Keratinocyte (primary cell): ENCODE results near the gene PAN3. TPM values are rescaled to one million over a fixed set of nuclear protein-coding genes. Genes with fewer than 3 reads are reported as not detected.

Source experiments
- DNase-seq: peaks from one replicate; pipeline ENCODE4 v3.0.0-alpha.2; 2011; ENCODE audit warnings: low read depth, missing footprints, low spot score
- FAIRE-seq: peaks from 2 replicates; lab custom pipeline; 2011; peaks lifted over from hg19 to GRCh38; lab: Jason Lieb, UNC
- H2AFZ ChIP-seq: 2 replicates; pipeline ENCODE4 v1.6.0; 2012; ENCODE audit warnings: low read length, control low read depth, inconsistent platforms; ENCODE audit not compliant: control insufficient read depth
- H3K27ac ChIP-seq: 2 replicates; pipeline ENCODE4 v1.5.1; 2011; ENCODE audit warnings: low read length; ENCODE audit not compliant: control insufficient read depth, insufficient read depth
- H3K27me3 ChIP-seq: 3 replicates; pipeline ENCODE4 v1.6.0; 2011; ENCODE audit warnings: low read length; ENCODE audit not compliant: control insufficient read depth, insufficient read depth; ENCODE audit errors: extremely low read depth
- H3K36me3 ChIP-seq, 2 experiments: 2 replicates in 1 of 2; 3 replicates in 1 of 2; pipeline ENCODE4 v1.5.1; 2011; ENCODE audit warnings: low read length in 2 of 2, mild to moderate bottlenecking in 1 of 2; ENCODE audit not compliant: control insufficient read depth in 2 of 2, insufficient read depth in 2 of 2; ENCODE audit errors: extremely low read depth in 1 of 2
- H3K4me1 ChIP-seq: 3 replicates; pipeline ENCODE4 v1.5.1; 2011; ENCODE audit warnings: low read length; ENCODE audit not compliant: control insufficient read depth, insufficient read depth; ENCODE audit errors: extremely low read depth
- H3K4me2 ChIP-seq: 3 replicates; pipeline ENCODE4 v1.6.0; 2011; ENCODE audit warnings: low read depth, low read length; ENCODE audit not compliant: control insufficient read depth, insufficient read depth; ENCODE audit errors: extremely low read depth
- H3K4me3 ChIP-seq, 3 experiments: fragments of 200-600 bp in 1 of 3; sonication (generic) in 1 of 3; 2 replicates in 2 of 3; 3 replicates in 1 of 3; pipeline ENCODE4 v1.5.1; 2011 to 2016; ENCODE audit warnings: low read length in 3 of 3, mild to moderate bottlenecking in 3 of 3, control low read depth in 2 of 3, inconsistent platforms in 1 of 3, low read depth in 1 of 3, mixed read lengths in 1 of 3, mixed run types in 1 of 3, moderate library complexity in 1 of 3; ENCODE audit not compliant: control insufficient read depth in 2 of 3, insufficient read depth in 2 of 3; ENCODE audit errors: extremely low read depth in 1 of 3
- H3K79me2 ChIP-seq: 2 replicates; pipeline ENCODE4 v1.6.0; 2012; ENCODE audit warnings: low read length; ENCODE audit not compliant: control insufficient read depth, insufficient read depth
- H3K9ac ChIP-seq: 3 replicates; pipeline ENCODE4 v1.6.0; 2011; ENCODE audit warnings: low read length; ENCODE audit not compliant: control insufficient read depth, insufficient read depth; ENCODE audit errors: extremely low read depth
- H3K9me1 ChIP-seq: 3 replicates; pipeline ENCODE4 v1.6.0; 2011; ENCODE audit warnings: low read length; ENCODE audit not compliant: control insufficient read depth, insufficient read depth; ENCODE audit errors: extremely low read depth
- H3K9me3 ChIP-seq: 2 replicates; pipeline ENCODE4 v1.5.1; 2012; ENCODE audit warnings: low read depth, low read length; ENCODE audit not compliant: control insufficient read depth
- H4K20me1 ChIP-seq: 3 replicates; pipeline ENCODE4 v1.6.0; 2011; ENCODE audit warnings: low read length; ENCODE audit not compliant: control insufficient read depth, insufficient read depth; ENCODE audit errors: extremely low read depth
- CTCF ChIP-seq, 3 experiments: IDR thresholded peaks in 1 of 3; conservative IDR thresholded peaks in 1 of 3; optimal IDR thresholded peaks in 1 of 3; 2 replicates in 2 of 3; 3 replicates in 1 of 3; pipeline versions ENCODE3 to v1.5.1; 2011; ENCODE audit warnings: low read length in 3 of 3, mild to moderate bottlenecking in 3 of 3, moderate library complexity in 2 of 3, control low read depth in 1 of 3, inconsistent platforms in 1 of 3; ENCODE audit not compliant: insufficient read depth in 2 of 3; ENCODE audit errors: extremely low read depth in 1 of 3
- EZH2 ChIP-seq: IDR thresholded peaks from one replicate; pipeline ENCODE4 v1.6.1; 2012; ENCODE audit warnings: inconsistent platforms, mild to moderate bottlenecking, low read length, moderate library complexity
- dilution Hi-C: fragments of 300-500 bp; cut with MboI; formaldehyde crosslinking; loops from one replicate; pipeline ENCODE4 v1.7.0; 2020; ENCODE audit warnings: low sequenced_read_pairs; ENCODE audit not compliant: extremely low pct_ligation_motif_present
- polyA plus RNA-seq, 5 experiments: library from polyadenylated mRNA; depleted of rRNA in 3 of 5; stranded (reverse) in 3 of 5; stranded (forward) in 1 of 5; unstranded in 1 of 5; fragments of >200 nt; gene quantifications; 1 replicate in 1 of 5; 2 replicates in 3 of 5; 3 replicates in 1 of 5; pipeline versions ENCODE4 v1.2.1 to v1.2.3, GENCODE V29; 2011 to 2012; ENCODE audit warnings: missing spikeins in 2 of 5, low read depth in 1 of 5, low replicate concordance in 1 of 5

Gene PAN3
- polyA plus RNA-seq, 1 donor (not counting 4 experiments of a cell fraction or from before 2014, with no cell fraction given) = 16.8 TPM

- Histone ChIP-seq H3K9ac (no peak overlapping the region), H3K9me1 (no peaks in the 10 kb centered on the region), H2AFZ (no peak overlapping the region), H3K27me3 (no peaks in the 10 kb centered on the region), H3K36me3 (peaks cover 0 to 3% of the 10 kb centered on the region in 2 experiments), H3K4me3 (no peak overlapping the region), H3K27ac (no peak overlapping the region), H3K79me2 (no peaks in the 10 kb centered on the region), H3K9me3 (no peaks in the 10 kb centered on the region), H4K20me1 (no peaks in the 10 kb centered on the region), H3K4me1 (no peaks in the 10 kb centered on the region), H3K4me2 (no peak overlapping the region)
- DNase-seq (no peak), FAIRE-seq (no peak)
- dilution Hi-C loops = no loop called here
- TF ChIP-seq EZH2 = no peak
- no peak for TF ChIP-seq CTCF (optimal IDR thresholded peaks at IDR 0.05 in 1 of 3, IDR thresholded peaks at IDR 0.05 in 1 of 3, conservative IDR thresholded peaks at IDR 0.05 in 1 of 3; ENCODE audit: extremely low read depth in 1 of 3, insufficient read depth in 2 of 3, low read length in 3 of 3)
These were observed 66.5 kb downstream of the PAN3 start for GRCh38 chr13:28204690-28205443.

- no peak overlapping the region for H2AFZ ChIP-seq
- H3K9ac ChIP-seq = no peak overlapping the region
- H3K36me3 ChIP-seq = no peaks in the 10 kb centered on the region
- H3K9me1 ChIP-seq = no peaks in the 10 kb centered on the region
- no peak for TF ChIP-seq EZH2
- H3K27me3 ChIP-seq = no peaks in the 10 kb centered on the region
- H3K4me2 ChIP-seq = no peak overlapping the region
- H4K20me1 ChIP-seq = no peaks in the 10 kb centered on the region
- FAIRE-seq (no peak), DNase-seq (no peak)
- H3K4me3 ChIP-seq = no peak overlapping the region
- no peak overlapping the region for H3K27ac ChIP-seq
- no peaks in the 10 kb centered on the region for H3K79me2 ChIP-seq
- dilution Hi-C loops = no loop called here
- H3K9me3 ChIP-seq = no peaks in the 10 kb centered on the region
- no peaks in the 10 kb centered on the region for H3K4me1 ChIP-seq
These were observed 80.3 kb downstream of the PAN3 start for GRCh38 chr13:28218679-28219078.
